Activated naive CD8-positive, alpha-beta T cell treated with anti-CD3 and anti-CD28 coated beads, Interleukin-2, amount 10 ng/mL, durations not matched to agents 7 days and 5 days (primary cell): ENCODE results near the gene CUEDC1. TPM values are rescaled to one million over a fixed set of nuclear protein-coding genes. Genes with fewer than 3 reads are reported as not detected.

Source experiments
- ATAC-seq: fragments of 150-1000 bp; cut with Tn5 transposase; one replicate; pipeline ENCODE4 v1.10.0; 2021; ENCODE audit warnings: low read depth, moderate library complexity
- POLR2A ChIA-PET: fragments of 350-600 bp; sonication (Branson Sonifier 250); formaldehyde crosslinking; loops from one replicate; lab custom pipeline; 2021; ENCODE audit warnings: antibody characterized with exemption; lab: Charles Lee
- DNase-seq: peaks from one replicate; pipeline ENCODE4 v3.0.0; 2021
- H3K27ac Mint-ChIP-seq: one replicate; pipeline ENCODE4 v1.8.0; 2022; ENCODE audit warnings: mild to moderate bottlenecking, mixed read lengths
- H3K27me3 Mint-ChIP-seq: one replicate; pipeline ENCODE4 v1.8.0; 2022; ENCODE audit warnings: mild to moderate bottlenecking, moderate library complexity, mixed read lengths
- H3K36me3 Mint-ChIP-seq: one replicate; pipeline ENCODE4 v1.8.0; 2021; ENCODE audit warnings: mild to moderate bottlenecking, mixed read lengths
- H3K4me1 Mint-ChIP-seq: one replicate; pipeline ENCODE4 v1.8.0; 2021; ENCODE audit warnings: mixed read lengths
- H3K4me3 Mint-ChIP-seq: one replicate; pipeline ENCODE4 v1.8.0; 2022; ENCODE audit warnings: mild to moderate bottlenecking, moderate library complexity, mixed read lengths
- H3K9me3 Mint-ChIP-seq: one replicate; pipeline ENCODE4 v1.8.0; 2021; ENCODE audit warnings: mixed read lengths
- total RNA-seq, 2 experiments: library from RNA; stranded (reverse); gene quantifications; one replicate each; pipeline ENCODE4 v1.2.3, GENCODE V29; 2021

Gene CUEDC1
- 1 to 10 TPM in 1 of 2 experiments, under 1 TPM in 1; 0.28 to 1.2 TPM for total RNA-seq

DNA sequence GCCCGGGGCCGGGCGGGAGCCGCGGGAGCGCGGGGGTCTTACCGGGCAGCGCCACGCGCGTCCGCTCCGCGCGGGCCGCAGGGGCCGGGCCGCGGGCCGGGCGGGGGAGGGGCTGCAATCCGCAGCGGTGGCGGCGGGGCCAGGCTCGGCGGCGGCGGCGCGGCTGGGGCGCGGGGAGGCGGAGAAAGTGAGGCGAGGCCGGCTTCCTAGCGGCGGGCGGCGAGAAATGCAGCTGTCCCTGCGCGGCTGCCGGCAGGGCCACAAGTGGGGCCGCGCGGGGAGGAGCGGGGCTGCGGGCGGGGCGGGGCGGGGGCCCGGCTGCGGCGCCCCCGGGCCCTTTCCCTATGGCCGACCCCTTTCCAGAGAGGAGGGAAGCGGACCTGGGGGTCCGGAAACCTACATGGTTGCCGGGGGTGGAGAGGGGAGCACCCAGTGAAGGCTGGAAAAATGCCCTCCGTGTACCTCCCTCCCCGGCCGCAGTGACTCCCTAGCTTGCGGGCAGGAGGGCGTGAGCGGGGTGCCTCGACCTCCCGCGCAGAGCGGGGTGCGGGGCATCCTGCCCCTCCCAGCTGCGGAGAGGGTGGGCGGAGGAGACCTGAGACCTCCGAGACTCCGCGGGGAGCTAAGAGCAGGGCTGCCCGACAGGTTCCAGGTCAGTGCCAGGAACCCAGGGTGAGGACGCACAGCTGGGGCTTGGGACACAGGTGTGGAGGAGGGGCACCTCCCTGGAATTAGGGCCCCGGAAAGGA, at the start of gene CUEDC1:
CUEDC1 (minus strand) TSS at position 230 of the 749 bp plus-strand sequence. CDS start 69,848 bp downstream, outside the sequence.
- DNase-seq: peak; percentile 75
- peak; percentile 67 for ATAC-seq
- no peaks in the 10 kb centered on the region for H3K36me3 Mint-ChIP-seq
- POLR2A ChIA-PET: interaction anchor here (0.9 to 1.2 kb wide), 2 partner anchors 52 to 55 kb away, joined by 3 to 5 read pairs; partner anchors contain the start of gene SRSF1
- H3K27ac Mint-ChIP-seq: no peak within 1 kb of the TSS
- H3K4me3 Mint-ChIP-seq: peak within 1 kb of the TSS; percentile 68
- peaks cover 59% of the 10 kb centered on the region for H3K27me3 Mint-ChIP-seq
- peaks cover 19% of the 10 kb centered on the region for H3K4me1 Mint-ChIP-seq
- H3K9me3 Mint-ChIP-seq: no peaks in the 10 kb centered on the region

DNA sequence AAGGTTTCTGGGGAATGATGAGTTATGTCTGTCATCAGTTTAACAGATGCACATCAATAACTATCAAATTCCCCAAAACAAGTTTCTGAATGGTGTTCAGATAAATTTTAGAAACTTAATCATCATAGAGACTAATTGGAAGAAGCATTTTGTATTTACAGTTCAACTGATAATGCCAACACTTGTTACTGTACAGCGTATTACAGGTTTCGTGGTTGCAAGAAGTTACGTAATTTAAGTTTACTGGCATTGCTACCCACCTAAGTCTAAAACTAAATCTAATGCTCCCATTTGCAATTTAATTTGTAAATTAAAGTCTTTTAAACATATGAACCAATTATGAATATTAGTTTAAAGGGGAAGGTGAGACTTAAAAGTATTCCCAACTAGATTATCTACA, 48.8 kb upstream of the CUEDC1 start:
- no peak overlapping the region for H3K27ac Mint-ChIP-seq
- no peaks in the 10 kb centered on the region for H3K27me3 Mint-ChIP-seq
- POLR2A ChIA-PET: no interaction called here
- H3K4me1 Mint-ChIP-seq: peaks cover 55% of the 10 kb centered on the region
- peak overlapping the region; percentile 69 for H3K4me3 Mint-ChIP-seq
- H3K36me3 Mint-ChIP-seq: peaks cover 36% of the 10 kb centered on the region
- no peaks in the 10 kb centered on the region for H3K9me3 Mint-ChIP-seq
- no peak for ATAC-seq
- no peak for DNase-seq

DNA sequence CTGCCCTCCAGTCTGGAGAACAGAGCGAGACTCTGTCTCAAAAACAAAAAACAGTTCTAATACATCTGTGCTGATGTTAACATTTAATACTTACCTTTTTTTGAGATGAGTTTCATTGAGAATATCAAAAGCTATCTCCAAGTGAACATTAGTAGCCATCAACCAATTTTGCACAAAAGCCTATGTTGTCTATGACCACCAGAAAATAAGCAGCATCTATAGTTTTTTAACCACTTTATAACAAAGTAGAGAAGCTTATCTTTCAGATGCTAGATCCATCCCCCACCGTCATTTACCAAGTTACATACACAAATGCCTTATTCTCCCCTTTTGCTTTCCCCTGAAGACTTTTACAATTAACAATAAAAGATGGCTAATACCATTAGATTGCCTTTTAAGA, 47.8 kb upstream of the CUEDC1 start:
- H3K27ac Mint-ChIP-seq: peak overlapping the region; percentile 59
- H3K36me3 Mint-ChIP-seq: peaks cover 40% of the 10 kb centered on the region
- POLR2A ChIA-PET: interaction anchor here (1.8 kb wide), 1 partner anchor 13 kb away, joined by 4 read pairs; no protein-coding TSS in a partner anchor
- H3K9me3 Mint-ChIP-seq: no peaks in the 10 kb centered on the region
- H3K4me3 Mint-ChIP-seq: peak overlapping the region; percentile 5
- DNase-seq: no peak
- H3K4me1 Mint-ChIP-seq: peaks cover 52% of the 10 kb centered on the region
- ATAC-seq: no peak
- H3K27me3 Mint-ChIP-seq: no peaks in the 10 kb centered on the region

- no peak for ATAC-seq
- Mint-ChIP-seq H3K4me3 (peak overlapping the region; percentile 5), H3K4me1 (peaks cover 50% of the 10 kb centered on the region), H3K27ac (peak overlapping the region; percentile 59), H3K36me3 (peaks cover 41% of the 10 kb centered on the region), H3K27me3 (no peaks in the 10 kb centered on the region), H3K9me3 (no peaks in the 10 kb centered on the region)
- DNase-seq: no peak
- POLR2A ChIA-PET: interaction anchor here (1.8 kb wide), 1 partner anchor 12 kb away, joined by 4 read pairs; no protein-coding TSS in a partner anchor
These were observed 47.1 kb upstream of the CUEDC1 start for GRCh38 chr17:58002154-58002948.

- Mint-ChIP-seq H3K4me1 (peaks cover 52% of the 10 kb centered on the region), H3K4me3 (no peak overlapping the region), H3K36me3 (peaks cover 38% of the 10 kb centered on the region), H3K9me3 (no peaks in the 10 kb centered on the region), H3K27ac (no peak overlapping the region), H3K27me3 (no peaks in the 10 kb centered on the region)
- DNase-seq (no peak), ATAC-seq (no peak)
- POLR2A ChIA-PET: interaction anchor here (1.8 kb wide), 1 partner anchor 12 kb away, joined by 4 read pairs; no protein-coding TSS in a partner anchor
These were observed 46.4 kb upstream of the CUEDC1 start for GRCh38 chr17:58001461-58002124.

DNA sequence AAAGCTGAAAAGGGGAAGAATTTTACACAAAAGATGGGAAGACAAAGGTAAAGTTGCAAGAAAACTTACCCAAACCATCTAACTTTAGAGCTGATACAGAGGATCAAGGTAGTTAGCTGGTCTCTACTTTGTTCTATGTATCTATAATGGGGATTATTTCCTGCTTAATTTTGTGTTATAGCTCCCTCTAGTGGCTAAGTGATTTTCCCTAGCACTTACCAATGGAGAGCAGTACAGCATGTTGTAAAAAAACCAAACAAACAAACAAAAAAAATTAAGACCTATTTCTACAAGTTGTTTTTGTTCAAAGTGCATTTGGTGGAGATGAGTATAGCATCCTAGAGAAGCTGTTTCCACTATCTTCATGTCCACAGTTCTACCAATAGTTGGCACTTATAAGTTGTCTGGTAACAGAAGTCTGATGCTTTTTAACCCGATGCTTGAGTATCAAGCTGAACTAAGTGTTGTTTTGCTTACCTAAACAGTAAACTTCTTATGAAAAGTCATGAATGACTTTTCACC, 44.3 kb upstream of the CUEDC1 start:
- H3K4me1 Mint-ChIP-seq: peaks cover 47% of the 10 kb centered on the region
- peaks cover 20% of the 10 kb centered on the region for H3K36me3 Mint-ChIP-seq

GRCh38 chr17:57999010-57999495, 43.8 kb upstream of the CUEDC1 start:
- no peak for ATAC-seq
- H3K27ac Mint-ChIP-seq: no peak overlapping the region
- POLR2A ChIA-PET: interaction anchor here (0.7 to 5.8 kb wide), 7 partner anchors 8 to 138 kb away, joined by 4 to 49 read pairs (median 7); partner anchors contain the start of genes DYNLL2, SRSF1 and VEZF1
- H3K9me3 Mint-ChIP-seq: no peaks in the 10 kb centered on the region
- peaks cover 19% of the 10 kb centered on the region for H3K36me3 Mint-ChIP-seq
- peaks cover 49% of the 10 kb centered on the region for H3K4me1 Mint-ChIP-seq
- no peaks in the 10 kb centered on the region for H3K27me3 Mint-ChIP-seq
- H3K4me3 Mint-ChIP-seq: no peak overlapping the region
- no peak for DNase-seq

More for the DNA sequence above, 44.3 kb upstream of the CUEDC1 start:
- POLR2A ChIA-PET: interaction anchor here (0.6 to 5.8 kb wide), 7 partner anchors 7 to 155 kb away, joined by 4 to 49 read pairs (median 6); partner anchors contain the start of genes DYNLL2, SRSF1 and VEZF1
- ATAC-seq (peak; percentile 77), DNase-seq (no peak)
- Mint-ChIP-seq H3K27ac (no peak overlapping the region), H3K4me3 (no peak overlapping the region), H3K9me3 (no peaks in the 10 kb centered on the region), H3K27me3 (no peaks in the 10 kb centered on the region)

- DNase-seq (no peak), ATAC-seq (no peak)
- Mint-ChIP-seq H3K27me3 (no peaks in the 10 kb centered on the region), H3K4me1 (peaks cover 40% of the 10 kb centered on the region), H3K27ac (no peak overlapping the region), H3K9me3 (no peaks in the 10 kb centered on the region), H3K36me3 (peaks cover 12% of the 10 kb centered on the region), H3K4me3 (no peak overlapping the region)
- POLR2A ChIA-PET: interaction anchor here (0.6 to 5.8 kb wide), 9 partner anchors 9 to 1622 kb away, joined by 3 to 49 read pairs (median 3); partner anchors contain the start of genes MRPS23 and SRSF1
These were observed 42.0 kb upstream of the CUEDC1 start for GRCh38 chr17:57997085-57997809.

- Mint-ChIP-seq H3K27me3 (no peaks in the 10 kb centered on the region), H3K4me1 (peaks cover 34% of the 10 kb centered on the region), H3K27ac (peak overlapping the region; percentile 5), H3K36me3 (peaks cover 12% of the 10 kb centered on the region), H3K9me3 (no peaks in the 10 kb centered on the region), H3K4me3 (no peak overlapping the region)
- ATAC-seq (peak; percentile 81), DNase-seq (no peak)
- POLR2A ChIA-PET: interaction anchor here (1.0 to 5.8 kb wide), 4 partner anchors 9 to 147 kb away, joined by 3 to 49 read pairs (median 8); partner anchors contain the start of gene SRSF1
These were observed 40.1 kb upstream of the CUEDC1 start for GRCh38 chr17:57995076-57995956.

GRCh38 chr17:57994436-57994835, 39.2 kb upstream of the CUEDC1 start:
- no peaks in the 10 kb centered on the region for H3K27me3 Mint-ChIP-seq
- POLR2A ChIA-PET: interaction anchor here (1.0 to 5.8 kb wide), 4 partner anchors 12 to 146 kb away, joined by 3 to 49 read pairs (median 9); partner anchors contain the start of gene SRSF1
- ATAC-seq (no peak), DNase-seq (no peak)
- peaks cover 12% of the 10 kb centered on the region for H3K36me3 Mint-ChIP-seq
- H3K9me3 Mint-ChIP-seq: no peaks in the 10 kb centered on the region
- no peak overlapping the region for H3K4me3 Mint-ChIP-seq
- no peak overlapping the region for H3K27ac Mint-ChIP-seq
- peaks cover 34% of the 10 kb centered on the region for H3K4me1 Mint-ChIP-seq
